Spleen (tissue), 11 donors: ENCODE results near the gene TCF7L2. TPM values are rescaled to one million over a fixed set of nuclear protein-coding genes. Genes with fewer than 3 reads are reported as not detected.

ENCODE experiments used
- DNase-seq: peaks from one replicate; pipeline ENCODE4 v3.0.0-alpha.2; 2020
- H3K27ac ChIP-seq, 8 donors: fragments of 200-600 bp; sonication (generic) in 7 of 8; 1 replicate in 4 of 8; 2 replicates in 4 of 8; pipeline versions ENCODE4 v1.5.0 to v1.8.0; 2016 to 2021; ENCODE audit warnings: inconsistent platforms in 4 of 8, mild to moderate bottlenecking in 4 of 8, moderate library complexity in 1 of 8
- H3K27me3 ChIP-seq, 7 donors: fragments of 200-600 bp; sonication (generic) in 6 of 7; replicated peaks in 1 of 7; 1 replicate in 4 of 7; 2 replicates in 3 of 7; pipeline versions ENCODE4 v1.5.0 to v1.8.0; 2016 to 2021; ENCODE audit warnings: inconsistent platforms in 3 of 7, mild to moderate bottlenecking in 1 of 7
- H3K36me3 ChIP-seq, 6 donors: fragments of 200-600 bp; sonication (generic) in 5 of 6; 1 replicate in 4 of 6; 2 replicates in 2 of 6; pipeline versions ENCODE4 v1.5.0 to v1.8.0; 2016 to 2021; ENCODE audit warnings: inconsistent platforms in 2 of 6
- H3K4me1 ChIP-seq, 6 donors: fragments of 200-600 bp; sonication (generic) in 5 of 6; 1 replicate in 3 of 6; 2 replicates in 3 of 6; pipeline versions ENCODE4 v1.5.0 to v1.8.0; 2016 to 2021; ENCODE audit warnings: inconsistent platforms in 3 of 6
- H3K4me3 ChIP-seq, 8 donors: fragments of 200-600 bp; sonication (generic) in 7 of 8; 1 replicate in 4 of 8; 2 replicates in 4 of 8; pipeline versions ENCODE4 v1.5.0 to v1.8.0; 2016 to 2021; ENCODE audit warnings: inconsistent platforms in 4 of 8, mild to moderate bottlenecking in 4 of 8, moderate library complexity in 2 of 8
- H3K9me3 ChIP-seq, 8 donors: fragments of 200-600 bp; sonication (generic) in 7 of 8; 1 replicate in 4 of 8; 2 replicates in 4 of 8; pipeline versions ENCODE4 v1.5.0 to v1.8.0; 2016 to 2021; ENCODE audit warnings: inconsistent platforms in 4 of 8
- POLR2A ChIP-seq, 3 donors: fragments of 450-650 bp; IDR thresholded peaks; one replicate each; pipeline ENCODE4 v1.5.1; 2017; ENCODE audit warnings: antibody characterized with exemption in 3 of 3, mild to moderate bottlenecking in 1 of 3
- POLR2AphosphoS5 ChIP-seq, 3 donors: sonication (generic); formaldehyde crosslinking; IDR thresholded peaks; one replicate each; pipeline ENCODE4 v1.5.1; 2017; ENCODE audit warnings: antibody characterized with exemption in 3 of 3
- WGBS, 5 donors: extraction: QIAGEN DNeasy Blood & Tissue Kit in 3 of 5; methylation state at CpG; one replicate each; pipeline versions ENCODE4 v1.1.5 to v1.1.7; 2013 to 2018; 5-methylcytosine and 5-hydroxymethylcytosine counted together
- intact Hi-C: fragments of 100-400 bp; cut with DNase I; formaldehyde crosslinking; loops from one replicate; pipeline ENCODE4 v1.15.0; 2023; ENCODE audit warnings: low total_unique reads
- polyA plus RNA-seq, 3 donors: library from polyadenylated mRNA; stranded (reverse); fragments of 200-250 nt; gene quantifications; one replicate each; pipeline ENCODE4 v1.2.1, GENCODE V29; 2013
- total RNA-seq, 7 donors: library from RNA; depleted of rRNA in 3 of 7; stranded (reverse); fragments of >200 nt in 3 of 7; fragmentation: NEBNext Ultra II Directional in 4 of 7; extraction: Animal tissue kit (Norgen Biotek cat#: 25700) in 4 of 7; gene quantifications; one replicate each; pipeline versions ENCODE4 v1.1.0 to v1.2.1, GENCODE V29; 2016 to 2021
- TF ChIP-seq, protein P1 (sequence below), 11 experiments: fragments of 200-600 bp in 7 of 11; fragments of 450-650 bp in 4 of 11; sonication (generic) in 4 of 11; IDR thresholded peaks in 8 of 11; conservative IDR thresholded peaks in 3 of 11; 1 replicate in 7 of 11; 2 replicates in 4 of 11; pipeline versions ENCODE4 v1.4.0 to v1.8.0; 2016 to 2021; ENCODE audit warnings: antibody characterized with exemption in 11 of 11, inconsistent platforms in 4 of 11, mild to moderate bottlenecking in 1 of 11
- donor health status: healthy with polysubstance abuse.
- donor health status: DM: no; HTN: no; CAD: no; lungs with moderate emphysema.
- donor health status: DM: no; HTN: no; CAD: no.
- donor health status: Bipolar disorder and iron deficiency.
- donor health status: healthy.
- donor health status: DM: no; HTN: no; CAD: no.
- donor health status: DM: yes; HTN: yes; CAD: no.

Gene TCF7L2
- total and polyA plus RNA-seq, 10 donors = 4.6 to 85.6 (median 34.7) TPM

DNA sequence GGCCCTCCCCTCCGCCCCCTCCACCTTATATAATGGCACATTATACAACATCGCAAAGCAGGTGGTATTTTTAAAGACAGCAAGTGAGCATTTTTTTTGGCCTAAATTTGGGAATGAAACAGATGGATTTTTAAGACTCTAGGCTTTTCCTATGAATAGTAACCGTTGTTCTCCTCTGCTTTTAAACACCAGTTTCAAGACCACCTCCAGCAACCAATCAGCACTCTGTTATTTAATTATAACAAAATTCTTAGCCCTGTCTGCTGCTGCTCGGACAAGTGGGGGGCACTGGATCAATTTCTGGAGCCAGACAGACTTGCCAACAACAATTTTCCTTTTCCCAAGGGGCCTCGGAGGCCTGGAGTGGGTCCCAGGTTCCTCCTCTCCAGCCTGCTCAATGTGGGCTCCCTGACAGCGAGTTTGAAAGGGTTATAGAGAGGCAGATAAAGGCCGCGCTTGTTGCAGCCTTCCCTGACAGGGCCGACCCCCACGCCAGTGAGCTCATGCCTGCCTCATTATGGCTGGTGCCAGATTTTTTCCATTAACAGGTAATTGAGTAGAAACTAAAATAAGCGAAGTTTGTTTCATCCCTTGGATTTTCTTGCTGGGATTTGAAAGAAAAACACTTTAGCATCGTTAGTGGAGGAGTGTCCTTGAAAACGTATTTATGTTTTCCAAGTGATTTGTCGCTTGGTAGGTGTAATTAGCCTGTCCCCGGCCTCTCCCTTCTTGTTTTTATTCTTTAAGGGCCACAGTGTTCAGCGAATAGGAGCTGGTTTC is 227.3 kb downstream of the TCF7L2 start:
- H3K27ac ChIP-seq = no peak overlapping the region
- peaks cover 0 to 19% (median 0%) of the 10 kb centered on the region in 6 donors for H3K4me1 ChIP-seq
- no peak overlapping the region for H3K4me3 ChIP-seq
- H3K36me3 ChIP-seq = no peaks in the 10 kb centered on the region
- no peaks in the 10 kb centered on the region for H3K27me3 ChIP-seq
- TF ChIP-seq POLR2AphosphoS5 (IDR thresholded peaks at IDR 0.05) (no peak), POLR2A (IDR thresholded peaks at IDR 0.05) (no peak)
- TF ChIP-seq, protein P1, sequence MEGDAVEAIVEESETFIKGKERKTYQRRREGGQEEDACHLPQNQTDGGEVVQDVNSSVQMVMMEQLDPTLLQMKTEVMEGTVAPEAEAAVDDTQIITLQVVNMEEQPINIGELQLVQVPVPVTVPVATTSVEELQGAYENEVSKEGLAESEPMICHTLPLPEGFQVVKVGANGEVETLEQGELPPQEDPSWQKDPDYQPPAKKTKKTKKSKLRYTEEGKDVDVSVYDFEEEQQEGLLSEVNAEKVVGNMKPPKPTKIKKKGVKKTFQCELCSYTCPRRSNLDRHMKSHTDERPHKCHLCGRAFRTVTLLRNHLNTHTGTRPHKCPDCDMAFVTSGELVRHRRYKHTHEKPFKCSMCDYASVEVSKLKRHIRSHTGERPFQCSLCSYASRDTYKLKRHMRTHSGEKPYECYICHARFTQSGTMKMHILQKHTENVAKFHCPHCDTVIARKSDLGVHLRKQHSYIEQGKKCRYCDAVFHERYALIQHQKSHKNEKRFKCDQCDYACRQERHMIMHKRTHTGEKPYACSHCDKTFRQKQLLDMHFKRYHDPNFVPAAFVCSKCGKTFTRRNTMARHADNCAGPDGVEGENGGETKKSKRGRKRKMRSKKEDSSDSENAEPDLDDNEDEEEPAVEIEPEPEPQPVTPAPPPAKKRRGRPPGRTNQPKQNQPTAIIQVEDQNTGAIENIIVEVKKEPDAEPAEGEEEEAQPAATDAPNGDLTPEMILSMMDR (IDR thresholded peaks at IDR 0.05 in 8 of 11, conservative IDR thresholded peaks at IDR 0.05 in 3 of 11) = no peak
- DNase-seq = no peak
- H3K9me3 ChIP-seq = no peaks in the 10 kb centered on the region
- 82 to 88% (median 85%) methylated on average over 16 of the region's 16 CpGs for WGBS, 5 donors
- intact Hi-C loops = no loop called here

DNA sequence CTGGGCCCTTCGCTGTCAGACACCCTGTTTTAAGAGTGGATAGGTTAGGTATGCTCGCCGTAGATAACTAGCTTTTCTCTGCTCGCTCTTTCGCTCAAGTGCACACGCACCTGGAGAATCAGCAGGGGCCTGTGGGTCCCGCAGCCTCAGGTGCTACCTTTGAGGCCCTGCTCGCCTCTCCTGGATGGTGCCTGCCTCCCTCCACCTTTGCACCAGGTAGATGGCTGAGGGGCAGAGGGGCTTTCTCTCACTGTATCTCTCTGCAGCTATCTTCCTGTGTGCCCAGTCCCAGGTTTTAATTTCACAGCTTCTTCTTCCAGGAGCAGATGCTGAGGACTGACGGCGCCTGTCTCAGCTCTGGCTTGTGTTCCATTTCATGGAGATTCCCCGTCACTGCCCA is 227.9 kb downstream of the TCF7L2 start:
- H3K4me1 ChIP-seq = peaks cover 0 to 19% (median 0%) of the 10 kb centered on the region in 6 donors
- H3K4me3 ChIP-seq = no peak overlapping the region
- no peak for DNase-seq
- TF ChIP-seq POLR2A (IDR thresholded peaks at IDR 0.05) (no peak), POLR2AphosphoS5 (IDR thresholded peaks at IDR 0.05) (no peak)
- TF ChIP-seq, protein P1 (IDR thresholded peaks at IDR 0.05 in 8 of 11, conservative IDR thresholded peaks at IDR 0.05 in 3 of 11) = no peak
- H3K27me3 ChIP-seq = no peaks in the 10 kb centered on the region
- WGBS, 5 donors = 92 to 97% (median 93%) methylated on average over 11 of the region's 11 CpGs
- intact Hi-C loops = no loop called here
- H3K27ac ChIP-seq = no peak overlapping the region
- no peaks in the 10 kb centered on the region for H3K36me3 ChIP-seq
- no peaks in the 10 kb centered on the region for H3K9me3 ChIP-seq

DNA sequence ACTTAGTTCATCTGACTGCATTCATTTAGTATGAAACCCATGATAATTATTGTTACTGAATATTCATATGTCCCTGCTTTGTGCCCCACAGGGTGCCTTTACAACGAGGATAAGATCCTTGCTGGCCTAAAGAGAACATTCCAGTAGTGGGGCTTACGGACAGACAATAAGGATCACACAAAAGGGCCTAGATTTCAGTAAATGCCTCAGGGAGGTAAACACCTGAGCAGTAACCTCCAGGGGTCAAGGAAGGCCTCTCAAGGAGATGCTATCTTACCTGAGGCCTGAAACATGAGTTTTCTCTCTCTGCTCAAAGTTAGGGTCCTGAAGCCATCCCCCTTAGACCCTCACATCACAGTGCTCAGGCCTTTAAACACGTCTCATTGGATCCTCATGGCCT is 228.7 kb downstream of the TCF7L2 start:
- no peak for TF ChIP-seq POLR2A (IDR thresholded peaks at IDR 0.05)
- TF ChIP-seq POLR2AphosphoS5 (IDR thresholded peaks at IDR 0.05) = no peak
- H3K4me3 ChIP-seq = no peak overlapping the region
- DNase-seq = no peak
- no peaks in the 10 kb centered on the region for H3K27me3 ChIP-seq
- no peaks in the 10 kb centered on the region for H3K36me3 ChIP-seq
- peak overlapping the region in 4 of 8 donors; percentile 35 to 63 (median 52) for H3K27ac ChIP-seq
- H3K4me1 ChIP-seq = peaks cover 0 to 19% (median 0%) of the 10 kb centered on the region in 6 donors
- H3K9me3 ChIP-seq = no peaks in the 10 kb centered on the region
- intact Hi-C loops = no loop called here
- WGBS, 5 donors = 74 to 90% (median 76%) methylated on average over 3 of the region's 3 CpGs

DNA sequence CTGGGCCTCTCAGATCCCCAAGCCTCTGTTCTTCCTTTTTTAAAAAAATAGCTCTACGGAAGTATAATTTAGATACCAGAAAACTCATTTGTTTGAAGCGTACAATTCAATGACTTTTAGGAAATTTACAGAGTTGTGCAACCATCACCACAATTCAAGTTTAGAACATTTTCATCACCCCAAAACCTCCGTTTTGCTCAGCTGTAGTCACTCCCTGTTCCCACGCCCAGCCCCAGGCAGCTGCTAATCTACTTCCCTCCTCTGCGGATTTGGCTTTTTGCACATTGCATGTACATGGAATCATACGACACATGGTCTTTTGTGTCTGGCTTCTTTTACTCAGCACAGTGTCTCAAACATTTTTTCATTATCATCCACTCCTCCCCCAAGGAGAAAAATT is 229.2 kb downstream of the TCF7L2 start:
- no peaks in the 10 kb centered on the region for H3K9me3 ChIP-seq
- H3K4me1 ChIP-seq = peaks cover 0 to 19% (median 0%) of the 10 kb centered on the region in 6 donors
- H3K27me3 ChIP-seq = no peaks in the 10 kb centered on the region
- peak overlapping the region in 4 of 8 donors; percentile 35 to 63 (median 52) for H3K27ac ChIP-seq
- intact Hi-C loops = no loop called here
- H3K36me3 ChIP-seq = no peaks in the 10 kb centered on the region
- DNase-seq = no peak
- no peak overlapping the region for H3K4me3 ChIP-seq
- WGBS, 5 donors = 45 to 79% (median 66%) methylated on average over 6 of the region's 6 CpGs
- TF ChIP-seq POLR2AphosphoS5 (IDR thresholded peaks at IDR 0.05) (peak in 1 of 3 donors; percentile 34), POLR2A (IDR thresholded peaks at IDR 0.05) (no peak)

DNA sequence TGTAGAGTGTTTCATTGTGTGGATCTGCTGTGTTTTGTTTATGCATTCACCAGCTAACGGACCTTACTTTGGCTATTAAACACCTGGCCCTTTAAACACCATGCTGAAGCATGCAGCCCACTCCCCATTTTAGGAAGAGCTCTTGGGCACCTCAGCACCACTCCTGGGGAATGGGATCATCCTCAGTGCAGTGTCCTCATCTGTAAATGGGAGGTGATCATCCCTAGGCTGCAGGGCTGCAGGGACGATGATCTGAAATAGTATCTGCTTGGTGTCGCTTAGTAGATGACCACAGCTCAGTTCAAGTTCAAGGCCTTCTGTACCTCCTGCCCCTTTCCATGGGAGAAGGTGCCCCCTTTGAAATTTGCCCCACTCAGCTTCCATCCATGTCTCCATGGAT is 229.9 kb downstream of the TCF7L2 start:
- DNase-seq = no peak
- Histone ChIP-seq H3K4me1 (peaks cover 0 to 19% (median 0%) of the 10 kb centered on the region in 6 donors), H3K27ac (peak overlapping the region in 5 of 8 donors; percentile 26 to 63 (median 47)), H3K9me3 (no peaks in the 10 kb centered on the region), H3K27me3 (no peaks in the 10 kb centered on the region), H3K4me3 (no peak overlapping the region), H3K36me3 (no peaks in the 10 kb centered on the region)
- 86 to 93% (median 90%) methylated on average over 3 of the region's 3 CpGs for WGBS, 5 donors
- TF ChIP-seq POLR2A (IDR thresholded peaks at IDR 0.05) (no peak), POLR2AphosphoS5 (IDR thresholded peaks at IDR 0.05) (no peak)
- TF ChIP-seq, protein P1 (IDR thresholded peaks at IDR 0.05 in 8 of 11, conservative IDR thresholded peaks at IDR 0.05 in 3 of 11) = no peak
- intact Hi-C loops = no loop called here
